HG03432 (cell line): ENCODE data around the gene ELOA.
A peak's percentile ranks its signal among the peaks of the same experiment; 100 is the strongest.
"Not testable (repeated sequence)": the region's sequence is repeated elsewhere in the genome, so short reads cannot be mapped to it uniquely, and the experiment has no call there.

ENCODE experiments used
- ATAC-seq: cut with Tn5 transposase; IDR thresholded peaks from one replicate; pipeline ENCODE4 v1.9.1; 2021; ENCODE audit warnings: mild to moderate bottlenecking, moderate library complexity; ENCODE audit not compliant: unreplicated experiment

Gene ELOA

GRCh38 chr1:23777979-23778814, 34.9 kb downstream of the ELOA start, which contains the start of gene PITHD1:
Gene PITHD1, plus strand, starts transcription at chr1:23778418. Its CDS starts 98 bp downstream, at chr1:23778516.
- ATAC-seq = peak; percentile 74

DNA sequence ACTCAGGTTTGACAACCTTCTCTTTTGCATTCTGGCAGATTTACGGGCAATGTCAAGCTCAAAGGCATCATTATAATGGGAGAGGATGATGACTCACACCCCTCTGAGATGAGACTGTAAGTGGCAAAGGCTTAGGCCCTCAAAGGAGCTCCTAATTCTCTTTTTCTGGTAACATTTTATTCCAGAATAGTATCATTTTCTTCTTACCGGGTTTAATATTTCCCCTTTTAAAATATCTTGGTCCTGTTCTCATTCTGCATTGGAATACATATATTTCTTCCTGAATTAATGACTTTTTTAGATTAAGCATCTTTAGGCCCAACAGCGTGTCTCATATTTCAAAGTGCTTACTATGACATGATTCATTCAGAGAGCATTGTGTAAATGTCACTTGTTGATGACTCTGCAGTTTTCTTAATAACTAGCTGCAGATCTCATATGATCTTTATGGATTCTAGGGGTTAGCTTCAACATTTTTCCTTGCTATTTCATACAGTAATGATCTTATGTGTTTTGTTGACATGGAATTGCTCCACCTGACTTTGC, 36.6 kb downstream of the ELOA start:
- ATAC-seq = no peak

GRCh38 chr1:23783141-23783540, 39.9 kb downstream of the ELOA start:
- ATAC-seq = not testable (repeated sequence)

DNA sequence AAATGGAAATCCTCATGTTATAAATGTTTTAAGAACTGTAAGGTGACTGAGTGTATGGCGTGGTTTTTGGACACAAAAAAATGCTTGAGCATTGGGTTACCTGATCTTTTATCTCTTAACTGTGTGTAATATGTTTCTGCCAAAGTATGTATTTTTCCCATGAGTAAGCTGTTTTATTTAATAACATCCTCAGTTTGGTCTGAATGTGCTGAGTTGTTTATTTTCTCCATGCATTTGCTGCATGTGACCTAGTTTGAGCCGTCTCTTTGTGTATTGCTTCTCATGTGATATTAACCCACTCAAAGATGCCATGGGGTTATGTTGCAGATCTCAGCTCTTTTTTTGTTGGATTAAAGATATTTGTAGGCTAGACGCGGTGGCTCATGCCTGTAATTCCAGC, 41.6 kb downstream of the ELOA start:
- no peak for ATAC-seq

DNA sequence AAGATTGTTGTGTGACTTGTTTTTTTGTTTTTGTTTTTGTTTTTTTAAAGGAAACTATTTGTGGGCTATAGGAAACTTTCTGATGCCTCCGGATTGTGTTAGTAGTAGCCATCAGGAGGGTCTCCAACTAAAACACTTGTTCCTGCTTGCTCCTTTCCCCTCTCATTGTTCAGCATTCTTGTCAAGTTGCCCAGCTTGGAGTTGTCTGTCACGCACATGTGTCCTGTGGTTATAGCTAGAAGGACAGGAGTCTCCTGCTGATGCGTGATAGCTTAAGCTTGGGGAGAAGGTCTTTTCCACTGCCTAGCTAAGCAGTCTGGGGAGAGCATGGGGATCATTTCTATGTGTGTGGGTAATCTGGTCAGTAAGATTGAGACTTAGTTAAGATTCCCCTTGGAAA, 44.4 kb downstream of the ELOA start:
- no peak for ATAC-seq

DNA sequence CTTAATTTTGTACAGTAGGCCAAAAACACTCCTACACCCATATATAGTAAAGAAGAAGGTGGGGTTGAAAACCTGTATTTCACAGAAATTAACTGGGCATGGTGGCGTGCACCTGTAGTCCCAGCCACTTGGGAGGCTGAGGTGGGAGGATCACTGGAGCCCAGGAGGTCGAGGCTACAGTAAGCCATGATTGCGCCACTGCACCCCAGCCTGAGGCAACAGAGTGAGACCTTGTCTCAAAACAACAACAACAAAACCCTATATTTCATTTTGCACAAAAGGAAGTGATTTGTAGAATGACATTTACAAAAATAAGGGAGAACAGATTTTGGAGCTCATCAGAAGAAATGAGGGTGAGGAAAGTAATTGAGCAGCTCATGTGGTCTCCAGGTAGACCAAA, 45.4 kb downstream of the ELOA start:
- no peak for ATAC-seq

- ATAC-seq = peak; percentile 82
These were observed 47.6 kb downstream of the ELOA start, which contains the start of gene LYPLA2 for GRCh38 chr1:23790696-23791515. Gene LYPLA2, plus strand, starts transcription at chr1:23791145. Its CDS starts 1,538 bp downstream, at chr1:23792683.

GRCh38 chr1:23791516-23792047, 48.3 kb downstream of the ELOA start:
- peak; percentile 12 for ATAC-seq

DNA sequence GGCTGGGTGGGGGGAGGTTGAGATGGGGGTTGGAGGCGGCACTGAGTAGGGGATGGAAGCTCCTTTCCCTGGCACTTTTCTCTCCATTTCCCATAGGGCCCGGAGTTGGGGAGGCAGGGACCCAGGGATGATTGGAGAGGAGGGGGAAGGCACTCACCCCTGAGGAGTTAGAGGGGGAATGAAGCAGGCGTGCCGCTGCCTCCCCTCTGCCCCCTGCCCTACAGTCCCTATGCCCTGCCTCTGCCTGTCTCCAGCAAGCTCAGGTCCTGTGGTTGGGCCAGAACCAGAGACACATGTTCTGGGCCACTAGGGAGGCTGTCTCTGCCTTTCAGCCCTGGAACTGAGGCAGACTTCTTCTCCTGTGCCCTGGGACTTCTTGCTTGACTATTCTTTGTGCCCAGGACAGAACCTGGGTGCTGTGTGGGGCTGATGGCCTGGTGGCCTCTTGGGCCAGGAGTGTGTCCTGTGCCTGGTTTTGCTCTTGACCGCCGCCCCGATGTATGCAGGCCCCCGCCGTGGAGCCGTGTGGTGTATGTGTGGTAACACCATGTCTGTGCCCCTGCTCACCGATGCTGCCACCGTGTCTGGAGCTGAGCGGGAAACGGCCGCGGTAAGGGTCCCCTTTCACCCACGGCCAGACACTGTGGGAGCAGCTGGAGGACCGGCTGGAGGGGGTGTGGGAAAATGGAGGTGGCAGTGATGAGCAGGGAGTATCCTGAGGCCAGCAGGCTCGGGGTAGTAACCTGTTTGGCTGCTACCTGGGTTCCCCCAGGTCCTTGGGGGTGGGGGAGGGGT, 49.1 kb downstream of the ELOA start:
- no peak for ATAC-seq

GRCh38 chr1:23793018-23793781, 49.9 kb downstream of the ELOA start:
- ATAC-seq = no peak

- no peak for ATAC-seq
These were observed 50.8 kb downstream of the ELOA start for GRCh38 chr1:23793861-23794731.

- ATAC-seq = not testable (repeated sequence)
These were observed 51.5 kb downstream of the ELOA start for GRCh38 chr1:23794732-23795182.

- no peak for ATAC-seq
These were observed 52.6 kb downstream of the ELOA start for GRCh38 chr1:23795676-23796465.

DNA sequence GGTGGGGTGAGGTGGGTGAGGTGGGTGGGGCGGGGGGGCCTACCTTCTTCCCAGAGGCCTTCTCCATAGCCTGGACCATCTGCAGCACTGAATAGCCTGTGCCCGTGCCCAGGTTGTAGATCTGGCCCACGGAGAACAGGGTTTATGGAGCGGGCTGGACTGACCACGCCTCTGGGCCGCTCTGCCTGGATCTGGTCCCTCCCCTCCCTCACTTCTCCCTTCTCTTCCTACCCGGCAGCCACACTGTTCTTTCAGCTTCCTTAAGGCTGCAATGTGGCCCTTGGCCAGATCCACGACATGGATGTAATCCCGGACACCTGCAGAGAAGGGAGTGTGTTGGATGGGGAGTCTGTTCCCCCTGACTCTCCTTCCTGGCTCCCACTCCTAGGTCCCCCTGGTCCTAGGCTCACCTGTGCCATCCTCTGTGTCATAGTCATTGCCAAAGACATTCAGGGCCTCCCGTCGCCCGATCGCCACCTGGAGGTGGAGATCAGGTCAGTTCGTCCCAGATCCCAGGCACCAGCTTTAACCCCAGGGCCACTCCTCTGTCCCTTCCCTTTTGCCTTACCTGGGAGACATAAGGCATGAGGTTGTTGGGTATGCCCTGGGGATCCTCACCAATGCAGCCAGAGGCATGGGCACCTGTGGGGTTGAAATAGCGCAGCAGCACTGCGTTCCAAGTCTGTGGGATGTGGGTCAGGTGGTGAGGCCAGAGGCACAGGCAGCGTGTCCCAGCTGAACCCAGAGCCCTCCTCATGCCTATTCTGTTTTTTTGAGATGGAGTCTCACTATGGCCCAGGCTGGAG, 53.4 kb downstream of the ELOA start:
- ATAC-seq = no peak

DNA sequence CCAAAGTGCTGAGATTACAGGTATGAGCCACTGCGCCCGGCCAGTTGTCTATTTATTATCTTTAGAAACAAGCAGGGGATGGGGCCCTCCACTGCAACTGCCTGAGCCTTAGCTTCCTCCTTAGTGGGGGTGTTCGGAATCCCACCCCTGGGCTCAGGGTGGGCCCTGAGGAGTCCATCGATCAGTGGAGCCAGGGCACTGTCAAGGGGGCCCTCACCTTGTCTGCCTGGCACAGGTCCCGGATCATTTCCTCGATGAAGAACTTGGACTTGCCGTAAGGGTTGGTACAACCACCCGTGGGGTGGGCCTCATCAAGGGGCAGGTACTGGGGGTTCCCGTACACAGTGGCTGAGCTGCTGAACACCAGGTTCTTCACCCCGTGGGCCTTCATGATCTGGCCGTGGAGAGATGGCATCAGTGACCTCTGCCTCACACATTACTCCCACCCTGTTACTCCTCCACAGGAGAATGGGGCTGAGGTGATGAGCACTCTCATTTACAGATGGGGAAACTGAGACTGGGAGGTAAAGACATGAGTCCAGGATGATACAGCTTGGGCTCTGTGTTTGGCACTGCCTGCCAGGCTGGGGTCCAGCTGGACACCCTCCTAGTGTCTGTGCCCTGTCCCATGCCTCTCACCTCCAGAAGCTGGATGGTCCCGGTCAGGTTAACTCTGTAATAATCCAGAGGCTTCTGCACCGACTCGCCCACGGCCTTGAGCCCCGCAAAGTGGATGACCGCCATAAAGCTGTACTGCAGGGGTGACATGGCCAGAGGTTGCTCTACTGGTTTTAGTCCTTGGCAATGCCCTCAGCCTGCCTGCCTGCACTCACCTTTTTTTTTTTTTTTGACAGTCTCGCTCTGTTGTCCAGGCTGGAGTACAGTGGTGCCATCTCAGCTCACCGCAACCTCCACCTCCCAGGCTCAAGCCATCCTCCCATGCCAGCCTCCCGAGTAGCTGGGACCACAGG, 54.5 kb downstream of the ELOA start:
- no peak for ATAC-seq

DNA sequence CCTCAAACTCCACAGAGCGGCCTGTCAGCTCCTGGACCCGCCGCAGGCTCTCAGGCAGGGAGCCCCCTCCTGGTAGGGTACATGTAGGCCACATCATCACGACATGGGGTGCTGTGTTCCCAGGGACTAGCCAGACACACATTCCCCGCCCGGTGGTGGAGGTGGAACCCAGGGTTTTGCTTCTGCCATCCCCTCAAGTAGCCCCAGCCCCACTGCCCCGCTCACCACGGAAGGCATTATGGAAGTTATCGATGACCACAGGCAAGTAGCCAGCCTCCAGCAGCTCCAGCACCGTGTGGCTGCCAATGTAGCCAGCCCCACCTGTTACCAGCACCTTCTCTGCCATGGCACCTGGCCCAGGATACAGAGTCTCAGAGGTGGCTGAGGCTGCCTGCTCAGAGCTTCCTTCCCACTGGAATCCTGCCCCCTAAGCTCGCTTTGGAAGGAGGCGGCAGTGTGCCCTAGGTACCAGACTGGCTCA, 55.4 kb downstream of the ELOA start:
- no peak for ATAC-seq
